HL-60/S4 treated with phorbol 12-myristate 13-acetate at 8.2 ng/mL for 4 days and 3 days (cell line): ENCODE results near the gene ZNF165.
"Not testable (repeated sequence)": the region's sequence is repeated elsewhere in the genome, so short reads cannot be mapped to it uniquely, and the experiment has no call there.

Experiments used
- in situ Hi-C: fragments of 300-500 bp; cut with MboI; formaldehyde crosslinking; loops from 2 replicates; pipeline ENCODE4 v1.15.0; 2022; ENCODE audit warnings: low sequenced_read_pairs

Gene ZNF165

DNA sequence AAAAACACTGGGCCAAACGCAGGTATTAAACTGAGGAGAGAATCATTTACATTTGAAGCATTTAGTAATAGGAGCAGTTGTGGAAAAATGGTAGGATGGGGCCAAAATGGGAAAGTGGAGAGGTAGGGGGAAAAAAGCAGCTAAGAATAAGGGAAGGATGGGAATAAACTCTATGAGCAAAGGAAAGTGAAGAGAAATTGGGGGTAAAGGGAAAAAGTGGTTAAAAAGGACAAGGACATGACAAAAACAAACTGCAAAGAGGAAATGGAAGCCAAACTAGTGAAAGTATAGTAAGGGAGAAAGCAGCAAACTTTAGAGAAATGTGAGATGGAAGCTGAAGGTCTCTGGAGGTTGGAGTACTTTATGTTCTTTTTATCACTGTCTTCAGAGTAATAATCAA is 37.8 kb downstream of the ZNF165 start:
- in situ Hi-C loops, result no loop called here

DNA sequence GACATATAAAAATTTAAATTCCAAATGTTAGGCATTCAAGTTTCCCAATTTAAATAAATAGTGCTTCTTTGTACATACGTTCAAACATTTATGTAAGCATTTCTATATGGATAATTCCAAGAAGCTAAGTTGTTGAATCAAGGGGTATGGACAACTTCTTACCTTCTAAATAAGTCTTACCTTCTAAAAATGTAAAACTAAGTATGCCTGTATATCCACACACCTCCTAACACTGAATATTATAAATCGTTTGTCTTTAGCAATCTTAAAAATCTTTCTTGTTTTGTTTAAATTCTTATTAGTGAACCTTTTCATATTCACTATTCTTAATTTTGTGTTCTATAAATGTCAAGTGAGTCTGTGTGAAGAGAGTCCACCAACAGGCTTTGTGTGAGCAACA is 41.5 kb downstream of the ZNF165 start:
- in situ Hi-C loops, result no loop called here

DNA sequence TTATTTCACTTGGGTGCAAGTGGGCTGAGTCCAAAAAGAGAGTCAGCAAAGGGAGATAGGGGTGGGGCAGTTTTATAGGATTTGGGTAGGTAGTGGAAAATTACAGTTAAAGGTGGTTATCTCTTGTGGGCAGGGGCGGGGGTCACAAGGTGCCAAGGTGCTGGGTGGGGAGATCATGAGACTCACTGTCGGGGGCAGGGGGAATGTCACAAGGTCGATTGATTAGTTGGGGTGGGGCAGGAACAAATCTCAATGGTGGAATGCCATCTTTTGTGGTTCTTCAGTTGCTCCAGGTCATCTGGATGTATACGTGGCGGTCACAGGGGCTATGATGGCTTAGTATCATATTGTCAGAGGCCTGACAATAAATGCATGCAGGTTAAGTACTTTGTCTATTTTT is 41.9 kb downstream of the ZNF165 start:
- in situ Hi-C loops, result not testable (repeated sequence)

DNA sequence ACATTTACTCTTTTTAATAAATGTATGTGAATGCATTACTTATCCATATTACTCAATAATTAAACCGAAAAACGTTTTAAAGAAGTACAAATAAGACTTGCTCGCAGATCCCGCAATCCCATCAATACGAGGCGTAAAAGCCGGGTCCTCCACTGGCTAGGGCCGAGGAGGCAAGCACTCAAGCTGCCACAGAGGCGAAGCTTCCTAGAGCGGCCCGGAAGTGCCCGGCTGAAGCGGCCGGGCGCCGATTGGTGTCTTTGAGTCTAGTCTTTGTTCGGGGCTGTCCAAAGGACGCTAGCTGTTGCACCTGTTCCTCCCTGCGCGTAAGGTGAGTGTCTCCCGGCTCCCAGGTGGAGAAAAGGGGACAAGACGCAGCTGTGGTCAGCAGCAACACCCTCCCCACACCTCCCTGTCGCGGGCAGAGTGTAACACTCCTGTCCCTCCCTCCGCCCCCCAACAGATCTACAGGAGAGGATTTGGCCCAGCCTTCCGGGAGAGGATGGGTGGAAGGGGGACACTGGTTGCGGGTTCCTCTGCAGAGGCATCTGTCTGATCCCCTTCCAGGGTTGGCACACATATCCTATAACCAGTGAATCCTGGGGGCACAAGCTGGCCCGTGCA is 44.1 kb downstream of the ZNF165 start, which contains the start of gene ZSCAN16:
Gene ZSCAN16 (plus strand): TSS at position 260 of the 621 bp plus-strand sequence. CDS start 835 bp downstream, outside the sequence.
- in situ Hi-C loops, result no loop called here

DNA sequence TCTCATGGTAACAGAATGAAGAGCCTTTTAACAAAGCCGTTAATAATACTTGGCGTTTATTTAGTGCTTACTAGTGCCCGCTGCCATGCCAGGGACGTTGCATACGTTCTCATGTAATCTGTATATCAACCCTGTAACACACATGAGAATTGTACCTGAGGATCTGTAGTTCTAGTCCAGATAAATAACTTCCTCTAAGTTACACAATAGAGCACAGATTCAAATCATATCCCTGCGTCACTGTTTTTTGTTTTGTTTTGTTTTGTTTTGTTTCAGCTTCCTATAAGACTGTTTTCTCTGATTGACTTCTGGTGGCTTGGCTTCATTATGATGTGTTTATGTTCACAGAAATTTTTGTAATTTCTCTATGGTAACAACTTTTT is 44.6 kb downstream of the ZNF165 start:
- in situ Hi-C loops, result no loop called here

DNA sequence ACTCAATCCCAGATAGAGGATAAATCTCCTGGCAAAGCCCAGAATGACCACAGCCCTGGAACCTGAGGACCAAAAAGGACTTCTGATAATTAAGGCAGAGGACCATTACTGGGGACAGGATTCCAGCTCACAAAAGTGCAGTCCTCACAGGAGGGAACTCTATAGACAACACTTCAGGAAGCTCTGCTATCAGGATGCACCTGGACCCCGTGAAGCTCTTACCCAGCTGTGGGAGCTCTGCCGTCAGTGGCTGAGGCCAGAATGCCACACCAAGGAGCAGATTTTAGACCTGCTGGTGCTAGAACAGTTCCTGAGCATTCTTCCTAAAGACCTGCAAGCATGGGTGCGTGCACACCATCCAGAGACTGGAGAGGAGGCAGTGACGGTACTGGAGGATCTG is 45.0 kb downstream of the ZNF165 start:
- in situ Hi-C loops, result no loop called here

DNA sequence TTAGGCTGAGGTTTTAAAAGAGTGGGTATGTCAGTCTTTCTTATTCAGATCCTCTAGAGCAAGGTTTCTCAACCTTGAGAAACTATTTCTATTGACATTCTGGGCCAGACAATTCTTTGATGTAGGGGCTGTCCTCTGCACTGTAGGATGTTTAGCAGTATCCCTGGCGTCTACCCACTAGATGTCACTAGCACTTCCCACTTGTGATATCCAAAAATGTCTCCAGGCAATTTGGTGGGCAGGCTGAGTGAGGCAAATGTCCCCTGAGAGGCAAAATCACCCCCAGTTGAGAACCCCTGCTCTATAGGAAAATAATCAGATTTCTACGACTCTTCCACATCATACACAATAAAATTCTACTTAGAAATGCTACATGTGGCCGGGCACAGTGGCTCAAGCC is 53.6 kb downstream of the ZNF165 start:
- in situ Hi-C loops, result no loop called here

DNA sequence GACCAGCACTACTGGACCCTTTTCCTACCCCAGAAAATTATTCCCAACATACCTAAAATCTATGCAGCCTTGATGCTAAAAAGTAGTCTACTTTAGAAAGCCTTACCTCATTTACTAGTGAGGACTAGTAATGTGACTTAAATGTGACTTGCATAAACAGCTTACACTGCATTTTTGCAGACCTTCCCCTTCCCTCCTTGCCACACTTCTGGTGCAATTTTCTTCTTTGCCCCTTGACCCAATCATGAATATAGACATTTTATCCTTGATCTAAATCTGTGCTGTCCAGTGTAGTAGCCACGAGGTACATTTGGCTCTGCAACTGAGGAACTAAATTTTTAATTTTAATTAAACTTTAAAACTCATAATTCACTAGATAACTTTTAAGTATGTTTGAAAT is 54.3 kb downstream of the ZNF165 start:
- in situ Hi-C loops, result no loop called here

DNA sequence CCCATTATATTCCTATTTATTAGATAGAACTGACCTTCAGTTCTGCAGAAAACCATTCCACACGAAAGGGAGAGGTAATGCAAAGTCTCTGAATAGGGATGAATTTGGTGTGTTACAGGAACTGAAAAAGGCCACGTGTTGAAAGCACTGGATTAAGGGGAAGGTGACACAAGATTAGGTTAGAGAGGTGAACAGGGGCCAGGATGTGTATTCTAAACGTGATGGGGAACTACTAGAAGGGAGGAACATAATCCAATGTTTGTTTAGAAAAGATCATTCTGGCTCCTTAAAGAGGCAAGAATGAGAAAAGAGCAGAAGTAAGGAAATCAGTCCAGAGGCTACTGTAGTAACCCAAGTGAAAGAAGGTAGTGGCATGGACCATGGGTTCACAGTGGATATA is 55.0 kb downstream of the ZNF165 start:
- in situ Hi-C loops, result no loop called here

DNA sequence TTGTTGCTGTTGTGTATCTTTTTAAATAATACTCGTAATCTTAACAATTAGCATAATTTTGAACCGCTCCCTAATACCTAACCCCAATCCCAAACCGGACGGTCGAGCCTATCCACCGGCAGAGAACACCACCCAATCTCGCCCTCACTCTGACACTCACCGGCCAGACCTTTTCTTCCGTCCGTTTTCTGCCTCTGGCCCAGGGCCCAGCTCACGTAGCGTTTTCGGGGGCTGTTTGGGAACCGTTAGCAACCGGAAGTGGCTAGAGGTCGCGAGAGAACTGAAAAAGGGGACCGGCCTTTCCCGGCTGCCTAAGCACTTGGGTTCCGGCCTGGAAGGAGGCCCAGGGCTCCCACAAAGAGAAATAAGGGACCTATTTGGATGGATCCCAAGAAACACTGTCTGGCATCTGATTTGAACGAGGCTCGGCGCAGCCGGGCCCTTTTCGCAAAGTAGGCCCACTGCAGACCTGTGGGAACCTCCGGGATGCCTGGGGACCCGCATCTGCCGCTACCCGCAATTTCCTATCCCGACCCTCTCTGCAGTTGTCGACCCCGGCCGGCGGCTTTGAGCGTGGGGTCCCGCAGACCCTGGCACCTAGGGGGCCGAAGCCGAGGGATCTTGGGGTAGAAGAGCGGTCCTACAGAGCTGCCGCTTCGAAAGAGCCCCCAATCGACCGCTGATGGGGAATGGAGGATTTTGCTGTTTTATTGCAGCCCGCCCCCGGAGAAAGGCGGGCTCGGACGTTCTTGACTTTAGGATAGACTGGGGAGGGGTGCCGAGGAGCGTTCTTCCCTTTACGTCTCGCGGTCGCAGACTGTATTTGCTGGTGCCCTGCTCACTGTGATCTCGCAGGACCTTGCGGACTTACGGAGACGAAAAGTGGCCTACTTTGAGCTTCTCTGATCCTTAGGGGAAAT is 56.5 kb downstream of the ZNF165 start:
- in situ Hi-C loops, result no loop called here

DNA sequence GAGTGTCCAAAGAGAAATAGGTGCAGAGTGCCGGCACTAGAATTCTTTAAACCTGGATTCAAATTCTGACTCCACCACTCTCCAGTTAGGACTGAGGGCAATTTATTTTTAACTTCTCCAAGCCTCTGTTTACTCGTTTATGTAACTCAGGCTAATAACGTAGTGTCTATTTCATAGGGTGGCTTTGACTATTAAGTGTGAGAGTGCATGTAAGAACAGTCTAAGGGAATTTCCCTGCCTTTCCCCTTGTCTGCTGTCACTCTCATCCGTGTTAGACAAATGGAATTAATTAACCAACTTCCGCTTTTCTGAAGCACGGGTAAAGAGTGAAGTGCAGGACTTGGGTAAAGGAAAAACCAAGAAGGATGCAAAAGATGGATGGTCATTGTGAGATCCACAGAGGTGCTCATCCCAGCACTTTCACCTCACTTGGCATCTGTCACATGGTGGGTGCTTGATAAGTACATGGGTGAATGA is 57.2 kb downstream of the ZNF165 start:
- in situ Hi-C loops, result no loop called here
